Spleen (tissue), 11 donors: ENCODE results near the gene HCN3. TPM values are rescaled to one million over a fixed set of nuclear protein-coding genes. Genes with fewer than 3 reads are reported as not detected.
A peak's percentile ranks its signal among the peaks of the same experiment; 100 is the strongest.

Source experiments
- DNase-seq: peaks from one replicate; pipeline ENCODE4 v3.0.0-alpha.2; 2020
- H3K27ac ChIP-seq, 8 donors: fragments of 200-600 bp; sonication (generic) in 7 of 8; 1 replicate in 4 of 8; 2 replicates in 4 of 8; pipeline versions ENCODE4 v1.5.0 to v1.8.0; 2016 to 2021; ENCODE audit warnings: inconsistent platforms in 4 of 8, mild to moderate bottlenecking in 4 of 8, moderate library complexity in 1 of 8
- H3K27me3 ChIP-seq, 7 donors: fragments of 200-600 bp; sonication (generic) in 6 of 7; replicated peaks in 1 of 7; 1 replicate in 4 of 7; 2 replicates in 3 of 7; pipeline versions ENCODE4 v1.5.0 to v1.8.0; 2016 to 2021; ENCODE audit warnings: inconsistent platforms in 3 of 7, mild to moderate bottlenecking in 1 of 7
- H3K36me3 ChIP-seq, 6 donors: fragments of 200-600 bp; sonication (generic) in 5 of 6; 1 replicate in 4 of 6; 2 replicates in 2 of 6; pipeline versions ENCODE4 v1.5.0 to v1.8.0; 2016 to 2021; ENCODE audit warnings: inconsistent platforms in 2 of 6
- H3K4me1 ChIP-seq, 6 donors: fragments of 200-600 bp; sonication (generic) in 5 of 6; 1 replicate in 3 of 6; 2 replicates in 3 of 6; pipeline versions ENCODE4 v1.5.0 to v1.8.0; 2016 to 2021; ENCODE audit warnings: inconsistent platforms in 3 of 6
- H3K4me3 ChIP-seq, 8 donors: fragments of 200-600 bp; sonication (generic) in 7 of 8; 1 replicate in 4 of 8; 2 replicates in 4 of 8; pipeline versions ENCODE4 v1.5.0 to v1.8.0; 2016 to 2021; ENCODE audit warnings: inconsistent platforms in 4 of 8, mild to moderate bottlenecking in 4 of 8, moderate library complexity in 2 of 8
- H3K9me3 ChIP-seq, 8 donors: fragments of 200-600 bp; sonication (generic) in 7 of 8; 1 replicate in 4 of 8; 2 replicates in 4 of 8; pipeline versions ENCODE4 v1.5.0 to v1.8.0; 2016 to 2021; ENCODE audit warnings: inconsistent platforms in 4 of 8
- CTCF ChIP-seq, 11 experiments: fragments of 200-600 bp in 7 of 11; fragments of 450-650 bp in 4 of 11; sonication (generic) in 4 of 11; IDR thresholded peaks in 8 of 11; conservative IDR thresholded peaks in 3 of 11; 1 replicate in 7 of 11; 2 replicates in 4 of 11; pipeline versions ENCODE4 v1.4.0 to v1.8.0; 2016 to 2021; ENCODE audit warnings: antibody characterized with exemption in 11 of 11, inconsistent platforms in 4 of 11, mild to moderate bottlenecking in 1 of 11
- POLR2A ChIP-seq, 3 donors: fragments of 450-650 bp; IDR thresholded peaks; one replicate each; pipeline ENCODE4 v1.5.1; 2017; ENCODE audit warnings: antibody characterized with exemption in 3 of 3, mild to moderate bottlenecking in 1 of 3
- POLR2AphosphoS5 ChIP-seq, 3 donors: sonication (generic); formaldehyde crosslinking; IDR thresholded peaks; one replicate each; pipeline ENCODE4 v1.5.1; 2017; ENCODE audit warnings: antibody characterized with exemption in 3 of 3
- WGBS, 5 donors: extraction: QIAGEN DNeasy Blood & Tissue Kit in 3 of 5; methylation state at CpG; one replicate each; pipeline versions ENCODE4 v1.1.5 to v1.1.7; 2013 to 2018; 5-methylcytosine and 5-hydroxymethylcytosine counted together
- intact Hi-C: fragments of 100-400 bp; cut with DNase I; formaldehyde crosslinking; loops from one replicate; pipeline ENCODE4 v1.15.0; 2023; ENCODE audit warnings: low total_unique reads
- polyA plus RNA-seq, 3 donors: library from polyadenylated mRNA; stranded (reverse); fragments of 200-250 nt; gene quantifications; one replicate each; pipeline ENCODE4 v1.2.1, GENCODE V29; 2013
- total RNA-seq, 7 donors: library from RNA; depleted of rRNA in 3 of 7; stranded (reverse); fragments of >200 nt in 3 of 7; fragmentation: NEBNext Ultra II Directional in 4 of 7; extraction: Animal tissue kit (Norgen Biotek cat#: 25700) in 4 of 7; gene quantifications; one replicate each; pipeline versions ENCODE4 v1.1.0 to v1.2.1, GENCODE V29; 2016 to 2021
- donor health status: healthy with polysubstance abuse.
- donor health status: DM: no; HTN: no; CAD: no; lungs with moderate emphysema.
- donor health status: DM: no; HTN: no; CAD: no.
- donor health status: Bipolar disorder and iron deficiency.
- donor health status: healthy.
- donor health status: DM: no; HTN: no; CAD: no.
- donor health status: DM: yes; HTN: yes; CAD: no.

Gene HCN3
- total and polyA plus RNA-seq, 10 donors: 0.65 to 3.3 (median 1.5) TPM

- H3K27ac ChIP-seq: peak within 1 kb of the TSS; percentile 78 to 94 (median 90)
- 0 to 1% (median 0%) methylated on average over 49 to 51 of the region's 51 CpGs for WGBS, 5 donors
- H3K4me3 ChIP-seq: peak within 1 kb of the TSS; percentile 56 to 82 (median 68)
- no peaks in the 10 kb centered on the region for H3K9me3 ChIP-seq
- H3K4me1 ChIP-seq: peaks cover 12 to 45% (median 30%) of the 10 kb centered on the region in 6 donors
- H3K36me3 ChIP-seq: peaks cover 0 to 38% (median 8%) of the 10 kb centered on the region in 6 donors
- DNase-seq: peak; percentile 99
- intact Hi-C loops: no loop called here
- H3K27me3 ChIP-seq: no peaks in the 10 kb centered on the region
- TF ChIP-seq POLR2AphosphoS5 (IDR thresholded peaks at IDR 0.05): peak; percentile 94 to 97 (median 97)
- TF ChIP-seq CTCF (IDR thresholded peaks at IDR 0.05 in 8 of 11, conservative IDR thresholded peaks at IDR 0.05 in 3 of 11): peak in 8 of 11 experiments; percentile 21 to 64 (median 47)
- peak in 2 of 3 donors; percentile 29 to 43 for TF ChIP-seq POLR2A (IDR thresholded peaks at IDR 0.05)
Observed at GRCh38 chr1:155308493-155309422, 31.5 kb downstream of the HCN3 start, which contains the start of gene FDPS. Gene FDPS, plus strand, starts transcription at chr1:155308866. Its CDS starts 924 bp downstream, at chr1:155309790.

DNA sequence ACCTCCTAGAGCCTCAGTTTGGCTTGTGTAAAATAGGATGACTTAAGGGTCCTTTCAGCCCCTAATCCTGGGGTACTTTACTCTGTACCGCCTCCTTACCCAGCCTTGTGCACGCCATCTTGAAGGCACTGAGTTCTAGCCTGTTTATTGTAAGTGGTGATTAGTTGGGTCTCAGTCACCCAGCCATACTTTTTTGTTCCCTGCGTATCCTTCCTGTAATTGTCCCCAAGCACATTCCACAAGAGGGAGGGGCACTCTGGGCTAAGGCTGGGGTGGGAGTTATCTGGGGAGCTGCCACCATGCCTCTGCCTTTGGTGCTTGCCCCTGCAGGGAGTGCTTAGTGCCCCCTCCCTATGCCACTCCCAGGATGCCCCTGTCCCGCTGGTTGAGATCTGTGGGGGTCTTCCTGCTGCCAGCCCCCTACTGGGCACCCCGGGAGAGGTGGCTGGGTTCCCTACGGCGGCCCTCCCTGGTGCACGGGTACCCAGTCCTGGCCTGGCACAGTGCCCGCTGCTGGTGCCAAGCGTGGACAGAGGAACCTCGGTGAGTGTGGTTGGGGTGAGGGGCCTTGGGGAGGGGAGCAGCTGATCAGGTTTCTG lies 32.3 kb downstream of the HCN3 start:
- intact Hi-C loops: no loop called here
- H3K27me3 ChIP-seq: no peaks in the 10 kb centered on the region
- peak overlapping the region; percentile 78 to 94 (median 90) for H3K27ac ChIP-seq
- 9 to 22% (median 9%) methylated on average over 10 to 11 of the region's 11 CpGs for WGBS, 5 donors
- DNase-seq: peak; percentile 83
- peaks cover 12 to 45% (median 30%) of the 10 kb centered on the region in 6 donors for H3K4me1 ChIP-seq
- H3K4me3 ChIP-seq: peak overlapping the region; percentile 56 to 82 (median 68)
- no peaks in the 10 kb centered on the region for H3K9me3 ChIP-seq
- H3K36me3 ChIP-seq: peaks cover 0 to 45% (median 13%) of the 10 kb centered on the region in 6 donors
- TF ChIP-seq POLR2AphosphoS5 (IDR thresholded peaks at IDR 0.05): peak in 2 of 3 donors; percentile 6 to 34
- TF ChIP-seq POLR2A (IDR thresholded peaks at IDR 0.05): no peak

DNA sequence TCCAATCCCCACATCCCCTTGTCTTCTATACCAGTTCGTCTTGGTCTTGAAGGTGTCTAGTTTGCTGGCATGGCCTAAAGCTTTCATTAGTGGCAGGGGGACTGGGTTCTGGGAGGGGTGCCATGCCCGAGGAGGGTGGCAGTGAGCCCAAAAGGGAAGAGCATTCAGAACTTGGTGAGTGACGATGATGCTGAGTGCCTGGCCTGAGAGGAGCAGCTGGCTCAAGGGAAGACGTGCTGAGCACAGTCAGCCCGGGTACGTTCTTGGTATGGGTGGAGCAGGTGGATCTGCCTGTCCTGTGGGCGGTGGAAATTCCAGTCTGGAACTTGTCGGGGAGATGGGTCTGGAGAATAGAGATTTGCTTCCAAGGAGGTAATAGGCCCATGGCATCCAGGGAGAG lies 36.0 kb downstream of the HCN3 start:
- Histone ChIP-seq H3K4me3 (no peak overlapping the region), H3K4me1 (peaks cover 12 to 34% (median 21%) of the 10 kb centered on the region in 6 donors), H3K9me3 (no peaks in the 10 kb centered on the region), H3K27ac (no peak overlapping the region), H3K27me3 (no peaks in the 10 kb centered on the region), H3K36me3 (peaks cover 0 to 81% (median 27%) of the 10 kb centered on the region in 6 donors)
- no peak for DNase-seq
- intact Hi-C loops: no loop called here
- no peak for TF ChIP-seq CTCF (IDR thresholded peaks at IDR 0.05 in 8 of 11, conservative IDR thresholded peaks at IDR 0.05 in 3 of 11)
- TF ChIP-seq POLR2A (IDR thresholded peaks at IDR 0.05): no peak
- no peak for TF ChIP-seq POLR2AphosphoS5 (IDR thresholded peaks at IDR 0.05)
- WGBS, 5 donors: 92 to 94% (median 93%) methylated on average over 8 of the region's 8 CpGs

DNA sequence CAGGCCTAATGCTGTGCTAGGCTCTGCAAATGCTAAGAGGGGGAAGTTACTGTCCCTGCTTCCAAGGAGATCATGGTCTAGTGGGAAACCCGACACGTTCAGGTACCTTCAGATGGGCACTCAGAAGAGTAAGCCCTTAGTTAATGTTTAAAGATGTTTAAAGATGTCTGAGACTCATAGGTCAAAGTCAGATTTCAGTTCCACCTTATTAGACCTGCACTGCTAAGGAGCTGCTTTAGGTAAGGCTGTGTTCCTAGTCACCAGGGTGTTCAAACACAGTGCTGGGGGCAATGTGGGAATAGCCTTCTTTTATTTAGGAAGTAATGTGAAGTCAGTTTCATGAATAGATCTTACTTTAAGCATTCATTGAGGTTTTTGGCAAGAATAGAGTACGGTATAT lies 39.7 kb downstream of the HCN3 start:
- no peaks in the 10 kb centered on the region for H3K27me3 ChIP-seq
- H3K4me1 ChIP-seq: peaks cover 14 to 31% (median 23%) of the 10 kb centered on the region in 6 donors
- WGBS, 5 donors: 89 to 94% (median 93%) methylated on average over 3 of the region's 3 CpGs
- H3K9me3 ChIP-seq: no peaks in the 10 kb centered on the region
- intact Hi-C loops: no loop called here
- H3K4me3 ChIP-seq: no peak overlapping the region
- no peak overlapping the region for H3K27ac ChIP-seq
- DNase-seq: no peak
- TF ChIP-seq POLR2AphosphoS5 (IDR thresholded peaks at IDR 0.05) (no peak), POLR2A (IDR thresholded peaks at IDR 0.05) (no peak)
- H3K36me3 ChIP-seq: peaks cover 0 to 78% (median 31%) of the 10 kb centered on the region in 6 donors
